Nephron (organoid): Measurements from ENCODE around the gene SYT1.

Experiments
- H3K27ac Mint-ChIP-seq, 3 experiments: 2 replicates each; pipeline ENCODE4 v1.8.0; 2020; ENCODE audit warnings: mixed read lengths in 3 of 3, mild to moderate bottlenecking in 2 of 3, moderate library complexity in 1 of 3
- H3K27me3 Mint-ChIP-seq: 2 replicates; pipeline ENCODE4 v1.8.0; 2021; ENCODE audit warnings: low read depth, mild to moderate bottlenecking, moderate library complexity, mixed read lengths
- H3K36me3 Mint-ChIP-seq: 2 replicates; pipeline ENCODE4 v1.8.0; 2020; ENCODE audit warnings: low read depth, mixed read lengths
- H3K4me1 Mint-ChIP-seq: 2 replicates; pipeline ENCODE4 v1.8.0; 2020; ENCODE audit warnings: mixed read lengths
- H3K4me3 Mint-ChIP-seq, 3 experiments: 2 replicates each; pipeline ENCODE4 v1.8.0; 2020; ENCODE audit warnings: mild to moderate bottlenecking in 3 of 3, mixed read lengths in 3 of 3, moderate library complexity in 2 of 3
- H3K9me3 Mint-ChIP-seq: 2 replicates; pipeline ENCODE4 v1.8.0; 2020; ENCODE audit warnings: mixed read lengths
- TF ChIP-seq, protein P1 (sequence below), 3 experiments: fragments of 200-600 bp; sonication (generic); IDR thresholded peaks; one replicate each; pipeline ENCODE4 v1.5.0; 2021; ENCODE audit warnings: antibody characterized with exemption in 3 of 3; ENCODE audit not compliant: unreplicated experiment in 3 of 3

Gene SYT1

DNA sequence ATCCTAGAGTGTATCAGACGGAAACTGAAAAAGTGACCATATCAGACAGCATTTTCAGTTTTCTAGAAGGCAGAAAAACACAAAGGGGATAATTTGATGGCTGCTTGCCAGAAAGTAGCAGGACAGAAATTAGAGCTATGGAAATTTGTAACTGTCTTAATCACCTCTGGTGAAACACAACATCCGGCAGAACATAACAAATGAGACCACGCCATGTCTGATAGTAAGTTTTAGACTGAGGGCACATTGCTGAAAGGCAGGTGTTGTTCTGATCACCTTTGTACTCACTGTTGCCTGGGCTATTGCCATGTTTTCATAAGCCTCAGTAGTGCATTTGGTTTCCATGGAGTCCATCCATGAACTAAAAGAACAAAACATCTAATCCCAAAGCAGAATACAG, 535.9 kb downstream of the SYT1 start:
- Mint-ChIP-seq H3K27me3 (no peaks in the 10 kb centered on the region), H3K4me1 (no peaks in the 10 kb centered on the region), H3K4me3 (no peak overlapping the region), H3K27ac (no peak overlapping the region), H3K36me3 (no peaks in the 10 kb centered on the region), H3K9me3 (no peaks in the 10 kb centered on the region)
- TF ChIP-seq, protein P1, sequence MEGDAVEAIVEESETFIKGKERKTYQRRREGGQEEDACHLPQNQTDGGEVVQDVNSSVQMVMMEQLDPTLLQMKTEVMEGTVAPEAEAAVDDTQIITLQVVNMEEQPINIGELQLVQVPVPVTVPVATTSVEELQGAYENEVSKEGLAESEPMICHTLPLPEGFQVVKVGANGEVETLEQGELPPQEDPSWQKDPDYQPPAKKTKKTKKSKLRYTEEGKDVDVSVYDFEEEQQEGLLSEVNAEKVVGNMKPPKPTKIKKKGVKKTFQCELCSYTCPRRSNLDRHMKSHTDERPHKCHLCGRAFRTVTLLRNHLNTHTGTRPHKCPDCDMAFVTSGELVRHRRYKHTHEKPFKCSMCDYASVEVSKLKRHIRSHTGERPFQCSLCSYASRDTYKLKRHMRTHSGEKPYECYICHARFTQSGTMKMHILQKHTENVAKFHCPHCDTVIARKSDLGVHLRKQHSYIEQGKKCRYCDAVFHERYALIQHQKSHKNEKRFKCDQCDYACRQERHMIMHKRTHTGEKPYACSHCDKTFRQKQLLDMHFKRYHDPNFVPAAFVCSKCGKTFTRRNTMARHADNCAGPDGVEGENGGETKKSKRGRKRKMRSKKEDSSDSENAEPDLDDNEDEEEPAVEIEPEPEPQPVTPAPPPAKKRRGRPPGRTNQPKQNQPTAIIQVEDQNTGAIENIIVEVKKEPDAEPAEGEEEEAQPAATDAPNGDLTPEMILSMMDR (IDR thresholded peaks at IDR 0.05; ENCODE audit: unreplicated experiment in 3 of 3) = no peak

- TF ChIP-seq, protein P1 (IDR thresholded peaks at IDR 0.05; ENCODE audit: unreplicated experiment in 3 of 3) = no peak
- Mint-ChIP-seq H3K27ac (no peak overlapping the region), H3K4me1 (no peaks in the 10 kb centered on the region), H3K27me3 (no peaks in the 10 kb centered on the region), H3K4me3 (no peak overlapping the region), H3K9me3 (no peaks in the 10 kb centered on the region), H3K36me3 (no peaks in the 10 kb centered on the region)
Observed at GRCh38 chr12:79402606-79403005, 538.0 kb downstream of the SYT1 start.

DNA sequence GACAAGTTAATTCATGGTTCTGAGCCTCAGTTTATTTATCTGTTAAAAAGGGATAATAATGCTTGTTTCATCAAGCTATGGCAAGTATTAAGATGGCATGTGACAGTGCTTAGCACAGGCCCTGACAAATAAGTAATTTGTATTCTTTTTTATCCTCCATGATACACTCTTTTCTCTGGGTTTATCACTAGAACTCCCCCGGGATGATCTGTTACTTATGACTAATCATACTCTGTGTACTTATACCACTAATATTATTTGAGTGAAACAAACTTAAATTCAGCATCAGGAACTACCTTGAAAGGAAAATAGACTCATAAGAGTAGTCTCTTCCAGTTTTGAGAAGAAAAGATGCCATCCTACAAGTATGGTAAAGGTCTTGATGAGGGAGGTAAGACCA, 542.4 kb downstream of the SYT1 start:
- H3K27ac Mint-ChIP-seq = peak overlapping the region in 1 of 3 experiments; percentile 44
- no peaks in the 10 kb centered on the region for H3K36me3 Mint-ChIP-seq
- no peaks in the 10 kb centered on the region for H3K9me3 Mint-ChIP-seq
- TF ChIP-seq, protein P1 (IDR thresholded peaks at IDR 0.05; ENCODE audit: unreplicated experiment in 3 of 3) = no peak
- no peaks in the 10 kb centered on the region for H3K27me3 Mint-ChIP-seq
- no peak overlapping the region for H3K4me3 Mint-ChIP-seq
- H3K4me1 Mint-ChIP-seq = peaks cover 22% of the 10 kb centered on the region

- no peaks in the 10 kb centered on the region for H3K27me3 Mint-ChIP-seq
- peak overlapping the region; percentile 79 to 100 (median 96) for H3K27ac Mint-ChIP-seq
- H3K9me3 Mint-ChIP-seq = no peaks in the 10 kb centered on the region
- TF ChIP-seq, protein P1 (IDR thresholded peaks at IDR 0.05; ENCODE audit: unreplicated experiment in 3 of 3) = peak; percentile 68 to 75 (median 72)
- H3K4me3 Mint-ChIP-seq = no peak overlapping the region
- no peaks in the 10 kb centered on the region for H3K36me3 Mint-ChIP-seq
- H3K4me1 Mint-ChIP-seq = peaks cover 22% of the 10 kb centered on the region
Observed at GRCh38 chr12:79407671-79408622, 543.4 kb downstream of the SYT1 start.

- peak overlapping the region; percentile 49 to 100 (median 96) for H3K27ac Mint-ChIP-seq
- H3K36me3 Mint-ChIP-seq = no peaks in the 10 kb centered on the region
- TF ChIP-seq, protein P1 (IDR thresholded peaks at IDR 0.05; ENCODE audit: unreplicated experiment in 3 of 3) = no peak
- H3K4me1 Mint-ChIP-seq = peaks cover 28% of the 10 kb centered on the region
- H3K27me3 Mint-ChIP-seq = no peaks in the 10 kb centered on the region
- no peak overlapping the region for H3K4me3 Mint-ChIP-seq
- no peaks in the 10 kb centered on the region for H3K9me3 Mint-ChIP-seq
Observed at GRCh38 chr12:79408689-79409088, 544.1 kb downstream of the SYT1 start.
